Measurements from ENCODE around the gene FUBP1. TPM values are rescaled to one million over a fixed set of nuclear protein-coding genes. Genes with fewer than 3 reads are reported as not detected.

The FUBP1 gene
- total RNA-seq, 1 experiment from 2014 or later, result 271 TPM

- Histone ChIP-seq H3K79me1 (ENCODE audit: insufficient read depth, low read depth, low read length, poor library complexity, severe bottlenecking) (no peaks in the 10 kb centered on the region), H3K23me2 (ENCODE audit: insufficient read length, low read depth, low read length, poor library complexity, severe bottlenecking) (no peaks in the 10 kb centered on the region), H2BK120ac (ENCODE audit: low read depth, low read length, poor library complexity, severe bottlenecking) (no peak overlapping the region), H3K4ac (ENCODE audit: low read depth, low read length) (no peak overlapping the region), H4K91ac (ENCODE audit: insufficient read length, low read depth, low read length) (no peak overlapping the region), H2AK5ac (ENCODE audit: insufficient read length, low read length) (no peak overlapping the region), H3K9me3 (ENCODE audit: control insufficient read depth, low read depth, low read length) (no peaks in the 10 kb centered on the region), H3T11ph (ENCODE audit: low read length) (no peak overlapping the region), H2BK20ac (ENCODE audit: low read depth, low read length, poor library complexity, severe bottlenecking) (no peak overlapping the region), H4K5ac (ENCODE audit: insufficient read length, low read depth, low read length) (no peak overlapping the region), H3K9ac (ENCODE audit: extremely low read depth, insufficient read length, low read length) (no peak overlapping the region), H3K56ac (ENCODE audit: insufficient read length, low read depth, low read length) (no peak overlapping the region), H3K27ac (ENCODE audit: insufficient read length, low read depth, low read length) (no peak overlapping the region), H2BK5ac (ENCODE audit: insufficient read length, low read length) (no peak overlapping the region), H2BK12ac (ENCODE audit: insufficient read length, low read depth, low read length) (no peak overlapping the region), H3K27me3 (ENCODE audit: insufficient read depth, low read length) (no peaks in the 10 kb centered on the region), H3K4me2 (ENCODE audit: insufficient read depth, insufficient read length, low read length) (no peak overlapping the region), H2BK15ac (ENCODE audit: low read depth, low read length) (no peak overlapping the region), H3K4me1 (ENCODE audit: insufficient read depth, low read length) (no peaks in the 10 kb centered on the region), H3K23ac (ENCODE audit: insufficient read length, low read depth, low read length) (no peak overlapping the region), H4K20me1 (ENCODE audit: control insufficient read depth, insufficient read depth, insufficient read length) (no peaks in the 10 kb centered on the region), H3K14ac (ENCODE audit: insufficient read depth, low read length) (no peak overlapping the region), H3K18ac (ENCODE audit: insufficient read length, low read depth, low read length) (no peak overlapping the region), H2AFZ (ENCODE audit: low read length) (no peak overlapping the region), H4K8ac (replicated peaks; ENCODE audit: insufficient read length, low read depth, low read length) (no peak overlapping the region), H3K79me2 (ENCODE audit: insufficient read depth, low read length) (no peaks in the 10 kb centered on the region)
- Mint-ChIP-seq H3K36me3 (ENCODE audit: insufficient read depth in 1 of 3, low read depth in 3 of 3) (peaks cover 2 to 5% (median 5%) of the 10 kb centered on the region in 3 experiments; a peak in 6 of 7 replicates), H3K27ac (no peak overlapping the region), H3K9me3 (no peaks in the 10 kb centered on the region; a peak in 1 of 5 replicates), H3K4me3 (no peak overlapping the region), H3K4me1 (peaks cover 3 to 10% of the 10 kb centered on the region in 2 experiments), H3K27me3 (ENCODE audit: low read depth) (no peaks in the 10 kb centered on the region)
- DNase-seq, result no peak
- no CpG with 5 or more reads among the region's 2 CpGs for WGBS (ENCODE audit: extremely low coverage, insufficient read length, low lambda C conversion rate)
- TF ChIP-seq CTCF (conservative IDR thresholded peaks at IDR 0.05), result no peak
Observed at GRCh38 chr1:78011050-78011449, 32.2 kb upstream of the FUBP1 start.

Measured in H9 (cell line).